Effector CD8-positive, alpha-beta T cell (primary cell): ENCODE data around the gene KIRREL3.

Experiments
- DNase-seq: peaks from one replicate; lab custom pipeline; 2025; lab: John Stamatoyannopoulos, UW

Gene KIRREL3

DNA sequence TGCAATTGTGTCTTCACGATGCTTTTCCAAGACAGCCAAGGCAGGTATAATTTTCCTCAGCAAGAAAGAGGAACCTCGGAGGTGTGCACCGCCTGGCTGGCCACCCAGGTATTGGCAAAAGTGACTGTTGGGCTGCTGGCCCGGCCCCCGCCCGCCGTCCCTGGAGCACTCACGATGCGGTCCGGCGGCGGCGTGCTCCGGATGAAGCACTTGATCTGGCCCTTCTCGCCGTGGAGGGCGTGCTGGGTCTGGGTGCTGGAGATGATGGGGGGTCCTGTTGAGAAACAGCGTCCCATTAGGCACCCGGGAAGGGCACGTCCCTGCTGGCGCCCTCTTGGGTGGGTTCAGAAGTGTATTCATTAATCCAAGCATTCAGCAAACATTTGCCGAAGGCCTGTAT, 560.3 kb downstream of the KIRREL3 start:
- no peak for DNase-seq

DNA sequence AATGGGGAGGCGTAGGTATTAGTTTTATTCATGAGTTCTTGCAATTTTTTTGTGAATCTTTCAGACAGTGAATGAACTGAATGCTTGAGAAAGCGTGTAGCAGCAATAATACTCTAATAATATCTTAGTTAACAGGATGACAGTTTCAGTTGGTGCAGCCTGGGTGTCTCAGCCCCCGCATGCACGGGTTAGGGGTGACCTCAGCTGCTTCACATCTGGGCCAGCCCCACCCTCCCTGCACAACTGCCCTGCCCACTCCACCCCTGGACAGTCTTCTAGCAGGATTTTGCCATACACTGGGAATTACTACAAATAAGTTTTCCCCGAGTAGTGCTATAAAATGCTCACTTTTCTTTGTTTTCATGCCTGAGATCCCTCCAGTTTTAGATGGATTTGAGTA, 561.9 kb downstream of the KIRREL3 start:
- no peak for DNase-seq

DNA sequence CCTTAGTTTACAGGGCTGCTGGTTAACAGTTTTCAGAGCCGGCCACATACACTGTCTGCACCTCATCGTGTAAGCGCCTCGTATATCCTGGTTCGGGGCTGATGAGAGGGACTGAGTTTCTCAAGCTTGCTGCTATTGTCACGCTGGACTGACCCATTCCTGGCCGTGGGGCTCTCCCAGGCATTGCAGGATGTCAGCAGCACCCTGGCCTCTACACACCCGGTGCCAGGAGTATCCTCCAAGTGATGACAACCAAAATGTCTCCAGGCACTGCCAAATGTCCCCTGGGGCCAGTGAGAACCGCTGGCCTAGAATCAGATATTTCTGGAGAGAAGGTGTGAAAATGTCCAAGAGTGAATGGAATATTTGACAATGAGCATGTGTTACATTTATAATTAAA, 562.3 kb downstream of the KIRREL3 start:
- DNase-seq: no peak

DNA sequence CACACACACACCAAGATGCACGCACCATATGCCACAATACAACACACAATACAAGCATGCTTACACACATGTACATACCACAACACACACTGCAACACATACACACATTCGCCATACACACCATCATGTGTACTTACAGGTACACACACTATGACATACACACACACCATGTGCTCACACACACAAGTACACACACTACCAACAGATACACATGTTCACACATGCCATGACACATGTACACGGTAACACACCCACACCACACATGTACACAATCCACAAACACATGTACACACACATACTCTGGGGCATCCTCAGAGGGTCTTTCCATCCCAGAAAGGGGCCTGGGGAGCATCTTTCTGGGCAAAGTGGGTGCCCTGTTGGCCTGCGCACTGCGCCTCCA, 562.8 kb downstream of the KIRREL3 start:
- DNase-seq: no peak

DNA sequence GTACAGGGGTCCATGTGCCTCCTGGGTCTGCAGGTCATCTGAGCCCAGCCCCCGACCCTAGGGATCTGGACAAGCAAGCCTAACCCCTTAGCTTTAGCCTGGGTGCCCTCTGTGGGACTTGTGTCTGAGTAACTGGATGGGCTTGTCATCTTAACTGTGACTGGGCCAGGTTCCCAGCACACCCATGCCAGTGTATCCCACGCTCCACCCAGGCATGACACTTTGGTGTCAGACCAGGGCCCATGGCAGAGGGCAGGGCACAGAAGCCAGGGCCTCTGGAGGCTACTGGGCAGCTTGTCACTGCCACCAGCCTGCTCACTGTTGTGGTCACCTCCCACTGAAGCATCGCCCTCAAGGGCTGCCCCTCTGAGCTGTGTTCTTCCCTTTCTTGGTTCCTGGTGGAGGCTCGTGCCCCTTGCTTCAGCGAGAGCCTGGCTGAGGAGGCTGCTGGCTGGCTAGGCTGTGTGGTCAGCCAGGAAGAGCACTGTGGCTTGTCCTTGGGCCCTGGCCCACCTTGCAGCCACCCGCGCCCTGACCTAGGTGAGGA, 564.3 kb downstream of the KIRREL3 start:
- no peak for DNase-seq

DNA sequence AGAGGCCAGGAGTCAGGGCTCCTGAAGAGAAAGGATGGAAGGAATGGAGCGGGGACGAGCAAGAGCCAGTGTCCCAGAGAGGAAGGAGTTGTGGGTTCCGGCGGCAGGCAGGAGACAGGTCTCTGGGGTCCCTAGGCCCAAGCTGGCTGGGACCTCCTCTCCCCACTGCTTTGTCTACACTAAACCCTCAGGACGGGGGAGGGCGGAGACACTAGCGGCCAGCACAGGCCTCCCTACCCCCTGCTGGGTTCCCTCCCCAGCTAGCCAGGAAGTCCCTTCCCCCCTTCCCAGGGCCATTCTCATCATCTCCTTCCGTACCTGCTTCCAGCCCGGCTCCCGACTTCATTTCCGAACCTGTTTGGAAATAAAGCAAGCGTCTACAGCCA, 565.6 kb downstream of the KIRREL3 start:
- DNase-seq: no peak

DNA sequence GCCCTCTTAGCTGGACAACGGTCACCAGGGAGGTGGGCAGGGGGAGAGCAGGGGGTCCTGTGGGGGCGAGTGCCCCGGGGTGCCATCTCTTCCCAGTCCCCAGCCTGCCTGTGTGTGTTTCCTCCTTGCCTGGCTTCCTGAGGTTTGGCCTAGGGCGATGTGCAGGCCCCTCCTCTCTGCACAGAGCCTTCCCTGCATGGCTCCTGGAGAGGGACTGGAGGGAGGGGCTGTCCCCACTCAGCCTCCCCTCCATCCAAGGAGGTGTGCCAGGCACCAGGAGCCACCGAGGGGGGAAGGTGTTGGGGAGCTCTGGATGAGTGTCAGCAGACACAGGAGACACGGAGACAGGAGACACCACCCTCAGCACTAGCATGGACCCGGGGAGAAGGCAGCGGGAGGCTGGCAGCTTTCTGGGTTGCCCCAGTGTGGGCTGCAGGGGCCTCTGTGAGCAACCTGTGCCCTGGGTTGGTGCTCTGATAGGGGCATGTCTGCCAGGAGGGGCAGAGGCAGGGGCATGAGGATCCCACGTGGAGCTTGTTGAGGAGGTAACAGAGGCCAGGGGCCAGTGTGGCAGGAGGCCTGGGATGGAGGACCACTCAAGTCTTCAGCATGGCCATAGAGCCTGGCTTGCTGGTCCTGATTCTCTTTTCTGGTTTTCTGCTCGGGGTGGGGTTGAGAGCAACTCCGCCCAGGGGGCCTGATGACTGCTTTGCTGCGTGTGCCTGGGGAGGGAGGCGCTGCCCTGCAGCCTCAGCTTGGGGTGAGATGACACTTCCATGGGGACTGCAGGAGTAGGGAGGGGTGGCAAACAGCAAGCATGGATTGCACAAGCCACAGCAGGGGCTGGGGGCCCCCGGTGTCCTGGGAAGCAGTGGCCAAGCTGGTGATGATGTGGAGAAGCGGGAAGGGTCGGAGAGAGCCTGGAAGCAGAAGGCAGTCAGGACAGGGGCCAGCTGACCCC, 566.3 kb downstream of the KIRREL3 start:
- DNase-seq: no peak

DNA sequence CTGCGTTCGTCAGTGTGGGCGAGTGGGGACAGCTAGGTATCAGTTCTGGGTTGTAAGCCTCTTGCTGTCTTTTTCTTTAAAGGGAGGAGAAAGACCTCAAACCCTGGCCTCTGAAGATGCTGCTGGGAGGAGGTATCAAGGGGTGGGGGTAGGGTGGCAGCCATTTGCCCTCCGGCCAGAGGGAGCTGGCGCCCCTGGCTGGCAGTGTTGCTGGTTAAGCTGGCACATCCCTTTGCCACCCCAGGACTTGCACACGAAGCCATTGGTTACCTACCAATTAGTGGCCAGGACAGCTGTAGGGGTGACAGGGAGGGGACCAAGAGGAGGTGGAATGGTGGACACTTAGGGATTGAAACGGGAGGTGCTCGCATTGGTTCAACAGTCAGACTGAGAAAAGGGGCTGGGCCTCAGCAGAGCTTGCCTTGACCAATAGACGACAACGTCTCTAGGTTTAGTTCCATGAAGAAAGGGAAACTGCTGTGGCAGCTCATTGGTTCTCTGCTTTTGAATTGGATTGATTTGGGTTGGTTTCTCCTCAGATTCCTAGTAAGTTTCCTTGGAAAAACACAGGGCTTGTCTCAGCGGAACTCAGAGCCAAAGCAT, 567.2 kb downstream of the KIRREL3 start:
- DNase-seq: no peak

DNA sequence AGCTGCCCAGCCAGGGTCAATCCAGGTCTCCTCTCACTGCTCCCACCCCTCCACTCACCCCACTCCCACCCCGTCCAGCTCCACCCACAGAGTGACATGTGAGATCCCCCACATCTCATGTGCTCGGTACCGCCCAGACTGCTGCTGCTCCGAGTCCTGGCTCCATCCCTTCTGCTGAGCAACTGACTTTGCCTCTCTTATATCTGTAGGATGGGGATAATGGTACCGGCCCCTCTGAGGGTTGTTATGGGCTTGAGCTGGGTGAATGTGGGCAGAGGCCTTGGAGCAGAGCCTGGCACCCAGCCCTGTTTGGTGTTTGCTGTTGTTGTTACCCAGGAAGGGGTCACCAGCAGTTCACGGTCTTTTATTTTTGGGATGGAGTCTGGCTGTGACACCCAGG, 568.0 kb downstream of the KIRREL3 start:
- DNase-seq: no peak

DNA sequence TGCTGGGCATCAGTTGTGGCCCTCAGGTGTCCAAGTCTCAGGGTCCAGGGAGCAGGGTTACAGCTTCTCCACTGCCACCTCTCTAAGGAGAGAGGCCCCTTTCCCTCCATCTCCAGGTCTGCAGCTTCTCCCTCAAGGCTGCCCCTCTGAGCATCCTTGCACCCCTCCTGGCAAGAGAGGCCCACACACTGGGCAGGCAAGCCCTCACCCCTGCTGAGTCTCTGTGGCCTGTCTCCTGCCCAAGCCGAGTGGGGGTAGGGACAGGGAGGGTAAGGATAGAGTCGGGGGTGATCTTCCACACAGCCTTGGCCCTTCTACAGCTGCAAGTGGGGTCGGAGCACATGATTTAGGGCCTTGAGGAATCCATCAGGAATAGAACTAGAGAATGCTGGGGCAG, 568.5 kb downstream of the KIRREL3 start:
- no peak for DNase-seq

DNA sequence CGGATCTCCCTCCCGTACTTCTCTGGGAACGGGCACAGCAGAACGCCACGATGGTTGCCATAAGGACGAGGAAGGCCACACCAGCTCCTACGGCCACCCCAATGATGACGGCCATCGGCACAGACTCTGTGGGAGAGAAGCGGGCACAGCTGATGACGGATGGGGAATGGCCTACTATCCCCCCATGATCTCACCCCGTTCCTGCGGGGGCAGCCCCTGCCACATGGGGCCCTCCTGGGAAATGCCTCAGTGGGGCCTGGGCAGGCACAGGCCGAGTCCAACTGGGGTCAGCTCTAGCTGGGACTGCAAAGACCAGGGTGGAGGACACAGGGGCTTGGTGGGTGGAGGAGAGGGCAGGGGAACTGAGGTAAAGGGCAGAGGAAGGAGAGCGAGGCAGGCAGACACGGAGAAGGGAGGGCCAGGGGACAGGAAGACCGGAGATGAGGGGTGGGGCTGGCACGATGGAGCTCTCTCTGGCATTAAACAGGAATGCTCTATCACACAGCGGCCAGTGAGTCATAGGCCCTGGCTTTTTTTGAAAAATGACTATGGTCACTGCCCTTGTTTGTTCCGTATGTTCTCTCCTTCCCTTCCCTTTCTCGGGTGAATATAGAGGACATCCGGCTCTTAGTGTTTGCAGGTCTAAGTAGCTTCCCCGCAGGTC, 569.0 kb downstream of the KIRREL3 start:
- no peak for DNase-seq

DNA sequence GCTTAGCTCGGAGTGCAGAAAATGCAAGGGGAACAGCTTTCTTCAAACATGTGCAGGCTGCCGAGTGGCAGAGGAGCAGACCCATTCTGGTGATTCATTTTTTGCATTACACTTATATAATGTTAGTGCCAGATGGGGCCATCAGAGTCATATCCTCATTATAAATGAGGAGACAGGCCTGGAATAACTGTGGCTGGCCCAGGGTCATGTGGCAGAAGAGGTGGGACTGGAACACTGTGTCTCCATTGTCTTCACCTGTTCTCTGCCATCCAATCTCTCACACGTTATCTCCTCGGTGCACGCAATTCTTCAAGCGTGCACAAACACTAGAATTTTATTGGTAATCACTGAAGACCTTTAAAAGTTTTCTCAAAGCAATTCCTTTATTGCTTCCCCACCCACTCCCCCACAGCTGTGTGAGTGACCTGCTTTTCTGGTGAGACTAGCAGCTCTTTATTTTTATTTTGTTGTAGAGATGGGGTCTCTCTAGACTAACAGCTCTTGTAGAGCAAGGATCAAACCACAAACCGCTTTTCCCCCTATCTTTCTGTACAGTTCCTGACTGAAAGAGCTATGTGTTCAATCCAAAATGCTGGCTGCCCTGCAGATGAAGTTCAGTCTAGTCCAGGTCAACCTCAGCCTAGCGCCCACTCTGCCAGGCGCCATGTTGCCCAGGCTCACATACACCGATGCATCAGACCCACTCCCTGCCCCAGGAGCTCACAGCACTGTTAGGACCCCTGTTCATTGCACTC, 569.8 kb downstream of the KIRREL3 start:
- DNase-seq: no peak

DNA sequence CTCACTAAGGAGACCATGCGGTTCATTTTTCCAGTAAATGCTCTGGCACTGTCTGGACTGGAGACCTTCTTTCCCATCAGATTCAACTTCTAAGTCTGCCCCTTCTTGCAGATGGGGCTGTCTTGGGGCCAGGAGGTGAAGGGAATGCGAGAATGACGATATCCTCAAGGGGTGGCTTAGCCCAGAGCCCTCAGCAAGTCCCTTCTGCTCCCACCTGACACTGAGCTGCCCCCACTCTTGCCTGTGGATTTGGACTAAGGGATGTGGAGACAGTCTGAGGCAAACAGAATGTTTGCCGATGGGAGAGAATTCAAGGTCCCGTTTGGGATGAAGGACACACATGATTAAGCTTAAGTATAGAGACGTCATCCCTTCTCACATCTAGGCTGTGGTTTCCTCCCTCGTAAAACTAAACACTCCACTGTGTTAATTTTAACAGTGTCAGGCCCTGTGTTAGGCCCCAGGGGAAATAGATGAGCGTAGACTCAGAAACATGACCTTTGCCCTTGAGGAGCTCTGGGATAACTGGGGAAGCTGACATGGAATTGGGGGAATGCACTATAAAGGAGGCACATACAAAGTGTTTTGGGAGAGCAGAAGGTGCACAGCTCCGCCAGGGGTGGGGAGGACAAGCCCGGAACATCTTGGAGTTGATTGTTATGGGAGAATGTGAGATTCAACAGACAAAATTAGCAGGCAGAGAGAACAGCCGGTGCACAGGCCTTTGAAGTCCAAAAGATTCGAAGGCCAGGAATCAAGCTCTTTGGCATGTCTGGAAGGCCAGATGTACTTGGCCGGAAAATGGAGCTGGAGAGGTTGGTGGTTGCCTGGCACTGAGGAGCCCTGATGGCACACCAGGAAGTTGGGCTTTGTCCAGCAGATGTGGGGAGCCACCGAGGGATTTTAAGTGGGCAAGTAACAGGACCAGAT, 573.5 kb downstream of the KIRREL3 start:
- DNase-seq: no peak

DNA sequence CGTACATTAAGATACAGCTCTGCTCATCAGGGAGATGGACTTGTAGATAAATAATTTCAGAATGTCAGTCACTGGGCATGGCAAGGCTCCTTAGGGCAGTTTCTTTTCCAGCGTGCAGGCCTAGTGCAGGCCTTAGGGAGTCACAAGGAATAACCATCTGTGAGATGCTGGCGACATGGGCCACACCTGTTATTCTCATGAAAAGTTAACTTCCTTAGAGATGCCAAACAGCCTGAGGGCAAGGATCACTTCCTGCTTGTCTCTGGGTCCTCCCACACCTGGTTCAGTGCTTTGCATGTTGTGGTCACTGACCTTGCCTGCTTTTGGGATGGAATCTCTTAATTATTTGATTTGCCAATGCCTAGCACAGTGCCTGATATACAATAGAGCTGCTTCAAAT, 574.5 kb downstream of the KIRREL3 start:
- DNase-seq: no peak

DNA sequence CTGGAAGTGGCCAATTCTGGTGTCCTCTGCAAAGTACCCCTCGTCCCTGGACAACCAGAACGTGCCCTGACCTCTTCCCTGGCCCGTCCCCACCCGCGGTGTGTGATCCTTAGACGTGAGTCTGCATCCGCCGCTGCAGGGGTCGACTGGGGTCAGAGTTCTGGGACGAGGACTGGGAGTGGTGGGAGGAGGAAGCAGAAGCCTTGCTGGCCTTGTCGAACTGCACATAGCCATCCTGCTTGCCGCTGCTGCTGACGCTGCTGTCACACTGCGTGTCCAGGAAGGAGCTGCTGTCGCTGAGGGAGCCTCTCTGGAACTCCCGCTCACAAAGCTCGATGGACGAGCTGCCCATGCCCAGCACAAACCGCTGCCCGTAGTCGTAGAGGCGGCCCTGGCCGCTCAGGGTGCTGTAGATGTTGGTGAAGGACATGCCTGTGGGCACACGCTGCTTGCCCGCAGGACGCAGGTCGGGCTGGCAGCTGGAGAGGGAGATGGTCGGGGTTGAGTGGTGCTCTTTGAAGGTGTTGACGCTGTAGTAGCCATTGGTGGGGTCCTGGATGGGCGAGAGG, 576.0 kb downstream of the KIRREL3 start:
- no peak for DNase-seq

DNA sequence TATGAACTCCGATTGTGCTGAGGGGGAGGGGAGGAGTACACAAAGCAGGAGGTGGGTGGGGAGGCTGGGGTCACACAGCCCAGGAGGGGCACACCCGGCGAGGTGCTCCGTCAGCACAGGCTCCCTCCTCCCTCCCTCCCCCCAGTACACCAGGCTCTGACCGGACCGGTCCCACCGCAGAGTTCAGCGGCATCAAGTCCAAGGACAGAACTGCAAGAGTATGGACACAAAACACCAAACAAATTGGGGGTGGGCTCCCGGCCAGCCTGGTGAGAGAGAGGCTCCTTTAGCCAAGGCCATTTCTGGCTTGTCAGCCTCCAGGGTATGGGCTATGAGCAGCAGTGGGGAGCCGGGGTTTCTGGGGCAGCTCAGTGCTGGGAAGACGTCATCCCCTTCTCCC, 576.8 kb downstream of the KIRREL3 start:
- DNase-seq: no peak

DNA sequence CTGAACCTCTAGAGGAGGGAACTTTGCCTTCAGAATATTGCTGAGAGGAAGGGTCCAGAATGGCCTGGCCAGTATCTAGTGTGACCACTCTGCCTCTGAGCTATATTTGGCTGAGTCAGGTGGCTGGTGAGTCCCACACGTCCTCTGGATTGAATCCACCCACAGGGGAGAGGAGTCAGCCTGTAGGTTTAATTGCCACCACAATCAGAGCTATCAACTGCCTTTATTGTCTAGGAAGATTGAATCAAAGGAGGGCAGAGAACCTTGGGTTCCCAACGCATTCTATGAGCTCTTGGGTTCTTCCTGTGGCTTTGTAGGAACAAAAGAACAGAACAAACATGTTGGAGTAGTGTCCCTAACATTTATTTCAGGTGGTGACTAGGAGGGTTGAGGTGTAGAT, 577.4 kb downstream of the KIRREL3 start:
- DNase-seq: no peak

DNA sequence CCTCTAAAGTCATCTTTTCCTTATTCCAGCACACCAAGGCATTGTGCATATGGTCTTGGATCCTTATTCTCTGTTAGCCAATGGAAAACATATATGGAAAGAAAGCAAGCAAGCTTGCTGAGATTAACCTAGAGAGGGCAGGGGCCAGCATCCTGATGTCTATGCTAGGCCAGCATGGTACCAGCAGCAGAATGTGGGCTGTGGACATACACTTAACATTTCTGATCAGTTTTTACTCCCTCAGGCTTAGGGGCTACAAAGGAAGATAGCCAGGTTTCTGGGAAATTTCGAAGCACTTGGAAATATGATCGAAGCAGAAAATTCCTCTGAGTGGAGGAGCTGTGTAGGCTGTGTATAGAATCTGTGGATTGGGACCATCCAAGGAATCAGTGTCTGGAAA, 578.1 kb downstream of the KIRREL3 start:
- DNase-seq: no peak

DNA sequence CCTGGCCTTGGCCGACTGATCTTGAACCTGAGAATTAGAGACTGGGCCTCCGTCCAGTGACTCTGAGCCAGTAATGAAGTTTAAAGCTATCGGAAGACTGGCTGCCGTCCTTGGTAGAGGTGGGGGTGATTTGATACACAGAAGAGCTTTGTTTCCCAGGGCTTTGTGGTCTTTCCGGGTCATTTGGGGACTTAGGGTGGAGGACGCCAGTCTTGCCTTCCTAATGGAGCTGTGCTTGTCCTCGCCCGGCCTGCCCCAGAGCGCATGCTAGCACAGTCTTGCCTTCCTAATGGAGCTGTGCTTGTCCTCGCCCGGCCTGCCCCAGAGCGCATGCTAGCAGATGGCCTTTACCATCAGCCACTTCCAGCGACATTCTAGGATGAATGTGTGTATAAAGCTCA, 579.3 kb downstream of the KIRREL3 start:
- no peak for DNase-seq

DNA sequence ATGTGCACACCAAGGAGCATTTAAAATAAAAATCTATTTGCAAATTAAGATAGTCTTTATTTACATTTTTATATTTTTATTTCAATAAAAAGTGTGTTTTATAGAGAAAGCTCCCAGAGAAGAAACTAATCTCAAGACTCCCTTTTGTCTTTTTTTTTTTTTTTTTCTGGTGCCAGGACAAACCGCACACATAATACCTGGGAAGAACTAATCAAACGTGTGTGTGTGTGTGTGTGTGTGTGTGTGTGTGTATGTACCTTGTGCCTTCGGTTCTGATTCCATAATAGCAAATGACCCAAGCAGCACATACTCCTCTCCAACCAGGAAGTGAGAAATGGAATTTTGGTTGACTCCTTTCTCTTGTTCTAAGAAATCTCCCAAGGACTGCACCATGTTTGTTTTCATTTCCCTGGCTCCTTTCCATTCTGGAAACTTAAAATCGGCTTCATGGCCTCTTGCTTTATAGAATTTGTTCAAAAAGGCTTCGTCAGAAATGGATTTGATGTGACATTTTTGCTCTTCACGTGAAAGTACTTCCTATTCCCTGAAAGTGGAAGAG, 579.8 kb downstream of the KIRREL3 start:
- DNase-seq: no peak
